HepG2 (cell line): ENCODE results near the gene AS3MT. TPM values are rescaled to one million over a fixed set of nuclear protein-coding genes. Genes with fewer than 3 reads are reported as not detected.

ENCODE experiments used
- ATAC-seq: fragments of 200-7000 bp; cut with Tn5 transposase; 3 replicates; pipeline ENCODE4 v1.9.1; 2020; ENCODE audit warnings: mild to moderate bottlenecking, moderate library complexity
- BruUV-seq: library from RNA; stranded (reverse); fragments of 400-500 nt; replicated peaks from 2 replicates; lab custom pipeline; 2021; lab: Mats Ljungman, UMichigan
- CTCF ChIA-PET: fragments of 300-600 bp; formaldehyde crosslinking; extraction: SDS; loops from one replicate; lab custom pipeline; 2021; ENCODE audit warnings: low total read pairs, inconsistent platforms, low intra/inter-chr PET ratio; lab: Yijun Ruan, JAX
- POLR2A ChIA-PET: fragments of 350-600 bp; sonication (Branson Sonifier 250); formaldehyde crosslinking; loops from one replicate; lab custom pipeline; 2020; ENCODE audit warnings: antibody characterized with exemption, inconsistent platforms; lab: Yijun Ruan, JAX
- DNase-seq: peaks from one replicate; pipeline ENCODE4 v3.0.0-alpha.2; 2015; ENCODE audit warnings: low spot score
- FAIRE-seq: peaks from 3 replicates; lab custom pipeline; 2011; peaks lifted over from hg19 to GRCh38; lab: Jason Lieb, UNC
- H2AFZ ChIP-seq: one replicate; pipeline ENCODE4 v1.6.1; 2011; ENCODE audit warnings: low read length, inconsistent platforms
- H3K27ac ChIP-seq: fragments of 300-600 bp; 3 replicates; pipeline ENCODE4 v1.8.0; 2011; ENCODE audit warnings: mixed run types, mild to moderate bottlenecking, mixed read lengths, low read length, inconsistent platforms; ENCODE audit not compliant: insufficient read depth; ENCODE audit errors: extremely low read length
- H3K27me3 ChIP-seq, 2 experiments: fragments of 200-600 bp in 1 of 2; 2 replicates in 1 of 2; 3 replicates in 1 of 2; pipeline versions ENCODE4 v1.6.0 to v1.8.0; 2011; ENCODE audit warnings: low read length in 2 of 2, mild to moderate bottlenecking in 2 of 2, moderate library complexity in 2 of 2, inconsistent platforms in 1 of 2; ENCODE audit not compliant: insufficient read depth in 2 of 2, control insufficient read depth in 1 of 2
- H3K36me3 ChIP-seq, 2 experiments: fragments of 200-600 bp in 1 of 2; replicated peaks in 1 of 2; 2 replicates in 1 of 2; 3 replicates in 1 of 2; pipeline versions ENCODE4 v1.5.1 to v1.8.0; 2011; ENCODE audit warnings: low read length in 2 of 2, inconsistent platforms in 1 of 2; ENCODE audit not compliant: insufficient read depth in 2 of 2, control insufficient read depth in 1 of 2
- H3K4me1 ChIP-seq: 2 replicates; pipeline ENCODE4 v1.5.1; 2012; ENCODE audit warnings: low read length, inconsistent platforms; ENCODE audit not compliant: insufficient read depth
- H3K4me2 ChIP-seq: 2 replicates; pipeline ENCODE4 v1.6.0; 2011; ENCODE audit warnings: low read depth, low read length, inconsistent platforms
- H3K4me3 ChIP-seq, 3 experiments: fragments of 200-600 bp in 1 of 3; sonication (generic), shearing (Covaris generic) in 1 of 3; replicated peaks in 1 of 3; 2 replicates each; pipeline ENCODE4 v1.5.1; 2011 to 2016; ENCODE audit warnings: low read length in 3 of 3, inconsistent platforms in 2 of 3, low read depth in 2 of 3, mild to moderate bottlenecking in 2 of 3, control low read depth in 1 of 3, mixed read lengths in 1 of 3; ENCODE audit not compliant: insufficient read depth in 1 of 3
- H3K79me2 ChIP-seq: one replicate; pipeline ENCODE4 v1.6.1; 2011; ENCODE audit warnings: low read length, inconsistent platforms; ENCODE audit not compliant: insufficient read depth
- H3K9ac ChIP-seq: 2 replicates; pipeline ENCODE4 v1.6.0; 2011; ENCODE audit warnings: mild to moderate bottlenecking, low read depth, low read length, inconsistent platforms; ENCODE audit not compliant: insufficient read depth
- H3K9me3 ChIP-seq: 2 replicates; pipeline ENCODE4 v1.5.1; 2012; ENCODE audit warnings: mild to moderate bottlenecking, low read length
- H4K20me1 ChIP-seq: 2 replicates; pipeline ENCODE4 v1.6.0; 2011; ENCODE audit warnings: inconsistent platforms, mild to moderate bottlenecking, low read length, moderate library complexity; ENCODE audit not compliant: insufficient read depth
- ATF7 ChIP-seq, 2 experiments: fragments of 450-650 bp in 1 of 2; sonication (generic) in 1 of 2; formaldehyde crosslinking in 1 of 2; IDR thresholded peaks; 2 replicates each; pipeline versions ENCODE4 v1.4.0 to v1.6.1; 2016 to 2020; ENCODE audit warnings: antibody characterized with exemption in 1 of 2, mild to moderate bottlenecking in 1 of 2, missing genetic modification reagents in 1 of 2
- BRF2 ChIP-seq: sonication (generic); formaldehyde crosslinking; IDR thresholded peaks from 2 replicates; pipeline ENCODE4 v1.8.1; 2022; ENCODE audit warnings: mild to moderate bottlenecking, missing genetic modification reagents
- CEBPB ChIP-seq: IDR thresholded peaks from 2 replicates; pipeline ENCODE4 v1.6.1; 2011; ENCODE audit warnings: low read depth, low read length, improper control_type of control experiment, borderline replicate concordance
- CHCHD3 ChIP-seq: sonication (generic); formaldehyde crosslinking; IDR thresholded peaks from 2 replicates; pipeline ENCODE4 v1.8.0; 2022; ENCODE audit warnings: mild to moderate bottlenecking, missing genetic modification reagents, moderate library complexity
- DNMT3B ChIP-seq: conservative IDR thresholded peaks from 2 replicates; pipeline ENCODE4 v1.6.1; 2016; ENCODE audit warnings: missing biosample characterization, control low read depth
- ETV6 ChIP-seq: sonication (generic); formaldehyde crosslinking; conservative IDR thresholded peaks from 2 replicates; pipeline ENCODE4 v1.4.0; 2020; ENCODE audit warnings: missing genetic modification reagents
- HOXA9 ChIP-seq: sonication (generic); formaldehyde crosslinking; IDR thresholded peaks from 2 replicates; pipeline ENCODE4 v1.8.1; 2022; ENCODE audit warnings: missing genetic modification reagents, mild to moderate bottlenecking, moderate library complexity, borderline replicate concordance
- IKZF4 ChIP-seq: sonication (generic); formaldehyde crosslinking; IDR thresholded peaks from 2 replicates; pipeline ENCODE4 v1.5.1; 2020; ENCODE audit warnings: borderline replicate concordance, mild to moderate bottlenecking, low read depth, missing genetic modification reagents; ENCODE audit errors: not compliant biosample characterization
- PAWR ChIP-seq: sonication (generic); formaldehyde crosslinking; IDR thresholded peaks from 2 replicates; pipeline ENCODE4 v1.4.0; 2020; ENCODE audit warnings: missing genetic modification reagents, mild to moderate bottlenecking, borderline replicate concordance
- PHF21A ChIP-seq: sonication (generic); formaldehyde crosslinking; IDR thresholded peaks from 2 replicates; pipeline ENCODE4 v1.5.0; 2020; ENCODE audit warnings: mild to moderate bottlenecking, missing genetic modification reagents
- PHF5A ChIP-seq: IDR thresholded peaks from one replicate; pipeline ENCODE4 v1.6.1; 2018; ENCODE audit warnings: low read depth, missing genetic modification reagents; ENCODE audit not compliant: unreplicated experiment
- PITX1 ChIP-seq: sonication (generic); formaldehyde crosslinking; IDR thresholded peaks from 2 replicates; pipeline ENCODE4 v1.5.1; 2020; ENCODE audit warnings: mild to moderate bottlenecking, missing genetic modification reagents
- RFX1 ChIP-seq: fragments of 450-650 bp; IDR thresholded peaks from 2 replicates; pipeline ENCODE4 v1.6.1; 2017
- TAF1 ChIP-seq: sonication (generic); formaldehyde crosslinking; IDR thresholded peaks from 2 replicates; pipeline ENCODE4 v1.4.0; 2020; ENCODE audit warnings: missing genetic modification reagents
- ZNF17 ChIP-seq: sonication (generic); formaldehyde crosslinking; IDR thresholded peaks from 2 replicates; pipeline ENCODE4 v1.5.0; 2020; ENCODE audit warnings: mild to moderate bottlenecking, missing genetic modification reagents
- ZNF281 ChIP-seq: sonication (generic); formaldehyde crosslinking; IDR thresholded peaks from 2 replicates; pipeline ENCODE4 v1.4.0; 2020; ENCODE audit warnings: missing genetic modification reagents, borderline replicate concordance
- ZNF589 ChIP-seq: sonication (generic); formaldehyde crosslinking; conservative IDR thresholded peaks from 2 replicates; pipeline ENCODE4 v1.8.0; 2022; ENCODE audit warnings: mild to moderate bottlenecking, moderate library complexity, missing genetic modification reagents
- WGBS: methylation state at CpG from one replicate; pipeline ENCODE4 v1.1.6; 2017; ENCODE audit warnings: low lambda C conversion rate; 5-methylcytosine and 5-hydroxymethylcytosine counted together
- in situ Hi-C: cut with HindIII; loops from 2 replicates; pipeline ENCODE4 v1.10.0; 2017; ENCODE audit warnings: low pct_unique_long_range_greater_than_20kb; ENCODE audit not compliant: extremely low pct_ligation_motif_present
- intact Hi-C: fragments of 100-400 bp; cut with micrococcal nuclease; formaldehyde crosslinking; loops from one replicate; pipeline ENCODE4 v1.10.0; 2022; ENCODE audit not compliant: unreplicated experiment
- polyA plus RNA-seq, 8 experiments: library from polyadenylated mRNA; depleted of rRNA in 3 of 8; stranded (reverse) in 7 of 8; unstranded in 1 of 8; fragments of >200 nt; fragmentation: Illumina TruSeq in 4 of 8; extraction: Trizol in 4 of 8; gene quantifications; 2 replicates each; pipeline versions ENCODE4 v1.2.1 to v1.2.3, GENCODE V29; 2011 to 2016; ENCODE audit warnings: low read depth in 4 of 8, missing spikeins in 1 of 8, mixed read lengths in 1 of 8; ENCODE audit not compliant: insufficient read depth in 1 of 8
- total RNA-seq, 5 experiments: library from RNA; depleted of rRNA; stranded (reverse); fragments of >200 nt; fragmentation: Illumina TruSeq; extraction: Trizol; gene quantifications; 2 replicates each; pipeline ENCODE4 v1.2.3, GENCODE V29; 2016; ENCODE audit warnings: low read depth in 1 of 5

AS3MT gene
- total and polyA plus RNA-seq, 2 of the 13 experiments (the other 11 are each of a cell fraction or from before 2014, with no cell fraction given), result 8.7 to 17.4 TPM

- FAIRE-seq, result no peak
- H3K36me3 ChIP-seq, result peaks cover 0 to 2% of the 10 kb centered on the region in 2 experiments; a peak in 2 of 5 replicates
- TF ChIP-seq TAF1 (CRISPR knock-in tag), result no peak
- no peak for TF ChIP-seq ZNF589 (CRISPR knock-in tag)
- TF ChIP-seq ZNF281 (CRISPR knock-in tag), result no peak
- TF ChIP-seq PHF5A (CRISPR knock-in tag), result no peak
- peak; percentile 52; the same call in 1 of the 2 replicates for TF ChIP-seq CEBPB
- no peak for TF ChIP-seq CHCHD3 (CRISPR knock-in tag)
- no peak for TF ChIP-seq RFX1
- TF ChIP-seq ATF7 (IDR thresholded peaks at IDR 0.05), result peak; percentile 21; the same call in 1 of the 2 replicates
- TF ChIP-seq ATF7 (CRISPR knock-in tag; IDR thresholded peaks at IDR 0.05), result no peak
- no peak for TF ChIP-seq HOXA9
- TF ChIP-seq ETV6, result no peak
- TF ChIP-seq DNMT3B (CRISPR knock-in tag), result no peak
- TF ChIP-seq PITX1 (CRISPR knock-in tag), result no peak
- TF ChIP-seq IKZF4, result no peak
- TF ChIP-seq ZNF17 (CRISPR knock-in tag), result no peak
- no peak for TF ChIP-seq BRF2 (CRISPR knock-in tag)
- TF ChIP-seq PHF21A, result no peak
- TF ChIP-seq PAWR, result no peak
- no peak overlapping the region for H3K4me2 ChIP-seq
- ChIA-PET CTCF (no interaction called here), POLR2A (no interaction called here)
- 95% methylated on average over 2 of the region's 2 CpGs for WGBS
- no peaks in the 10 kb centered on the region for H3K9me3 ChIP-seq
- H3K27ac ChIP-seq, result no peak overlapping the region
- no TSS peak for BruUV-seq
- no peak for ATAC-seq
- no peak overlapping the region for H2AFZ ChIP-seq
- no peaks in the 10 kb centered on the region for H3K79me2 ChIP-seq
- DNase-seq, result no peak
- in situ Hi-C loops (no loop called here), intact Hi-C loops (no loop called here)
- H3K4me1 ChIP-seq, result peaks cover 18% of the 10 kb centered on the region
- no peak overlapping the region for H3K9ac ChIP-seq
- H3K4me3 ChIP-seq, result no peak overlapping the region
- H3K27me3 ChIP-seq, result no peaks in the 10 kb centered on the region
- no peaks in the 10 kb centered on the region for H4K20me1 ChIP-seq
Observed at GRCh38 chr10:102880256-102880655, 11.0 kb downstream of the AS3MT start.
